Activated CD4-positive, alpha-beta memory T cell treated with anti-CD3 and anti-CD28 coated beads, Interleukin-2, amount 10 ng/mL, durations not matched to agents 7 days and 5 days (primary cell): ENCODE data around the gene ATP8A1. TPM values are rescaled to one million over a fixed set of nuclear protein-coding genes. Genes with fewer than 3 reads are reported as not detected.
"Not testable (repeated sequence)": the region's sequence is repeated elsewhere in the genome, so short reads cannot be mapped to it uniquely, and the experiment has no call there.

Source experiments
- CTCF ChIA-PET: fragments of 350-600 bp; sonication (Branson Sonifier 250); formaldehyde crosslinking; loops from one replicate; lab custom pipeline; 2021; ENCODE audit warnings: antibody characterized with exemption, inconsistent platforms; lab: Charles Lee
- POLR2A ChIA-PET: fragments of 350-600 bp; sonication (Branson Sonifier 250); formaldehyde crosslinking; loops from one replicate; lab custom pipeline; 2021; ENCODE audit warnings: antibody characterized with exemption; lab: Charles Lee
- DNase-seq: peaks from one replicate; pipeline ENCODE4 v3.0.0-alpha.2; 2020
- H3K27ac Mint-ChIP-seq: one replicate; pipeline ENCODE4 v1.8.0; 2021; ENCODE audit warnings: mild to moderate bottlenecking, mixed read lengths
- H3K27me3 Mint-ChIP-seq: one replicate; pipeline ENCODE4 v1.8.0; 2021; ENCODE audit warnings: mixed read lengths
- H3K36me3 Mint-ChIP-seq: one replicate; pipeline ENCODE4 v1.8.0; 2021; ENCODE audit warnings: low read depth, mixed read lengths
- H3K4me1 Mint-ChIP-seq: one replicate; pipeline ENCODE4 v1.8.0; 2021; ENCODE audit warnings: mixed read lengths
- H3K4me3 Mint-ChIP-seq: one replicate; pipeline ENCODE4 v1.8.0; 2021; ENCODE audit warnings: mild to moderate bottlenecking, mixed read lengths
- H3K9me3 Mint-ChIP-seq: one replicate; pipeline ENCODE4 v1.8.0; 2021; ENCODE audit warnings: mixed read lengths
- total RNA-seq, 2 experiments: library from RNA; stranded (reverse); gene quantifications; one replicate each; pipeline ENCODE4 v1.2.3, GENCODE V29; 2021

ATP8A1 gene
- total RNA-seq, 2 experiments from 2014 or later = 18.7 to 19.8 TPM

GRCh38 chr4:42510225-42510624 is 146.7 kb downstream of the ATP8A1 start:
- H3K27ac Mint-ChIP-seq = no peak overlapping the region
- no peak for DNase-seq
- no peaks in the 10 kb centered on the region for H3K4me1 Mint-ChIP-seq
- no peaks in the 10 kb centered on the region for H3K27me3 Mint-ChIP-seq
- ChIA-PET POLR2A (no interaction called here), CTCF (interaction anchor here (0.6 to 4.7 kb wide), 3 partner anchors 10 to 228 kb away, joined by 3 to 28 read pairs (median 3); no protein-coding TSS in a partner anchor)
- no peak overlapping the region for H3K4me3 Mint-ChIP-seq
- peaks cover 15% of the 10 kb centered on the region for H3K36me3 Mint-ChIP-seq
- no peaks in the 10 kb centered on the region for H3K9me3 Mint-ChIP-seq

- Mint-ChIP-seq H3K9me3 (no peaks in the 10 kb centered on the region), H3K27me3 (no peaks in the 10 kb centered on the region), H3K4me3 (no peak overlapping the region), H3K27ac (no peak overlapping the region), H3K4me1 (no peaks in the 10 kb centered on the region), H3K36me3 (peaks cover 15% of the 10 kb centered on the region)
- ChIA-PET POLR2A (no interaction called here), CTCF (interaction anchor here (2.7 kb wide), 1 partner anchor 18 kb away, joined by 6 read pairs; no protein-coding TSS in a partner anchor)
- no peak for DNase-seq
Observed at GRCh38 chr4:42501624-42502401, 155.1 kb downstream of the ATP8A1 start.

DNA sequence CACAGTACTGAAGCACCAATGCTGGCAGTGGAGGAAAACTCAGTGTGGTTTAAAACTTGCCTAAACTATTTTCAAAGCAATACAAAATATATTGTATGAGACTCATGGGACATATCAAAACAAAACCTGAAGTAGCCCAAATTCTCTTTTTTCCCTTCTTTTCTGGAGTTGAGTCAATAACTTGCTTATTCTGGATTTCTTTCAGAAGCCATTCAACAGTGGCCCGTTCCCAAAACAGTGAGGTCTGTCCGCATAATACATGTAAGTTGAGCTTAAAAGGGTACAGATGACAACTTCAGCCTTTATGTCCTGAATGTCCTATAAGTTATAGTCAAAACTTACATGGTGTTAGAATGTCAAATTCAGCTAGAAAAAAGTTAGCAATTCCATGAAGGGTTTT is 158.9 kb downstream of the ATP8A1 start:
- Mint-ChIP-seq H3K27ac (no peak overlapping the region), H3K9me3 (no peaks in the 10 kb centered on the region), H3K36me3 (peaks cover 2% of the 10 kb centered on the region), H3K4me1 (no peaks in the 10 kb centered on the region), H3K4me3 (no peak overlapping the region), H3K27me3 (no peaks in the 10 kb centered on the region)
- POLR2A ChIA-PET = interaction anchor here (0.5 kb wide), 1 partner anchor 1911 kb away, joined by 3 read pairs; no protein-coding TSS in a partner anchor
- no peak for DNase-seq
- CTCF ChIA-PET = interaction anchor here (0.9 kb wide), 1 partner anchor 19 kb away, joined by 3 read pairs; no protein-coding TSS in a partner anchor

DNA sequence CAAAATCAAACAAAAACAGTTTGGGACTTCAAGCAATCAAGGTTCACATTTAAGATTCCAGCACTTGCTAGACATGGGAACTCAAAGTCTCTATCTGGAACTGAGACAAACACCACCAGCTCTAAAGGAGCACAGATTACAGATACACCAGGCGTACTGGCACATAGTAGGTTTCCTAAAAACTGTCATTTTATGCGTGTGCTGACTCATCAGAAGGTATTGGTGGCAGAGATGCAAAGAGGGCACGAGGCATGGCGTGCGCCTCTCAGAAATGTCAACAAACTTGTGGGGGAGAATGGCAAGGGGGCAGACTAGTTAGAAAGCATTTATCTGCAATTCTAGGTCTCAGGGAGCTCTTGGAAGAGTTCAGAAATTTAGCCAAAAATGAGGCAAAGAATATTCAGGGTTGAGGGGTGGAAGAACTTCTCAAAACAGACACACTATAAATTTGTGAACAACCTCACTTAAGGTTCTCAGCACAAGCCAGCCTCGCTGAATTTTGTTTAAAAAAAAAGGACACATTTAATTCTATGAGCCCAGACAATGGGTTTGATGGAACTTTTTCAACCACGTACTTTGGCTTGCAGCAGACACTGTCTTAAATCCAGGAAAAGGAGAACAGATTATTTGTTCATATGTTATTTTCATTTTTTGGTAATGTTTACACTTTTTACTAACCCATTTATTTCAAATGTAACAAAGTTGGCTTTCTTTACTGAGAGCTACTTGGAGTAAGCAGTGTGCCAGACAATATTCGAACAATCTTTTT is 159.6 kb downstream of the ATP8A1 start:
- H3K27me3 Mint-ChIP-seq = no peaks in the 10 kb centered on the region
- no peak for DNase-seq
- no peak overlapping the region for H3K27ac Mint-ChIP-seq
- ChIA-PET POLR2A (no interaction called here), CTCF (no interaction called here)
- H3K4me1 Mint-ChIP-seq = no peaks in the 10 kb centered on the region
- no peak overlapping the region for H3K4me3 Mint-ChIP-seq
- H3K9me3 Mint-ChIP-seq = no peaks in the 10 kb centered on the region
- no peaks in the 10 kb centered on the region for H3K36me3 Mint-ChIP-seq

DNA sequence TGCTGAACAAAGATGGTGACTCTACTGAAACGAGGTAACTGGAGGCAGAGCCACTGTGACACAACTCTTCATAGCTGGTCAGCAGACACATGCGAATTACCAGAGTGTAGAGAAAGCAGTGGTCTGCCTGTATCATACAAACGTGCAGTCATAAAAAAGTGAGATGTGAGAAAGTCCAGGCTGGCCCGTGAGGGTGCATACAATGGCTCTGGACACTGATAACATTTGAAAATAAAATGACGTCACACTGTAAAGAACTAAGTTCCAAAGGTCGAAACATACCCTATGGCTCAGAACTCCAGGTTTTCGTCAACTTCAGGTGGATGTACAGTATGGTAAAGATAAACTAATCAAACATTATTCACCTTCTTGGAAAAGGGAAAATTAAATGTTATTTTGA is 163.9 kb downstream of the ATP8A1 start:
- Mint-ChIP-seq H3K4me1 (peaks cover 5% of the 10 kb centered on the region), H3K27me3 (no peaks in the 10 kb centered on the region), H3K27ac (no peak overlapping the region), H3K4me3 (no peak overlapping the region), H3K36me3 (no peaks in the 10 kb centered on the region), H3K9me3 (no peaks in the 10 kb centered on the region)
- DNase-seq = no peak
- CTCF ChIA-PET = no interaction called here
- POLR2A ChIA-PET = no interaction called here

- no peak overlapping the region for H3K4me3 Mint-ChIP-seq
- ChIA-PET POLR2A (no interaction called here), CTCF (interaction anchor here (1.3 kb wide), 1 partner anchor 9 kb away, joined by 3 read pairs; no protein-coding TSS in a partner anchor)
- H3K36me3 Mint-ChIP-seq = no peaks in the 10 kb centered on the region
- no peaks in the 10 kb centered on the region for H3K27me3 Mint-ChIP-seq
- H3K4me1 Mint-ChIP-seq = peaks cover 6% of the 10 kb centered on the region
- no peak overlapping the region for H3K27ac Mint-ChIP-seq
- no peaks in the 10 kb centered on the region for H3K9me3 Mint-ChIP-seq
- no peak for DNase-seq
Observed at GRCh38 chr4:42490015-42490414, 166.9 kb downstream of the ATP8A1 start.

- Mint-ChIP-seq H3K36me3 (no peaks in the 10 kb centered on the region), H3K4me3 (no peak overlapping the region), H3K27ac (no peak overlapping the region), H3K9me3 (no peaks in the 10 kb centered on the region), H3K27me3 (no peaks in the 10 kb centered on the region), H3K4me1 (peaks cover 6% of the 10 kb centered on the region)
- ChIA-PET CTCF (interaction anchor here (1.3 kb wide), 1 partner anchor 10 kb away, joined by 3 read pairs; no protein-coding TSS in a partner anchor), POLR2A (no interaction called here)
- no peak for DNase-seq
Observed at GRCh38 chr4:42489095-42489494, 167.8 kb downstream of the ATP8A1 start.

GRCh38 chr4:42488554-42488953 is 168.4 kb downstream of the ATP8A1 start:
- no peak overlapping the region for H3K4me3 Mint-ChIP-seq
- H3K4me1 Mint-ChIP-seq = peaks cover 6% of the 10 kb centered on the region
- H3K9me3 Mint-ChIP-seq = no peaks in the 10 kb centered on the region
- DNase-seq = no peak
- H3K27ac Mint-ChIP-seq = no peak overlapping the region
- ChIA-PET CTCF (no interaction called here), POLR2A (no interaction called here)
- H3K36me3 Mint-ChIP-seq = no peaks in the 10 kb centered on the region
- H3K27me3 Mint-ChIP-seq = no peaks in the 10 kb centered on the region

DNA sequence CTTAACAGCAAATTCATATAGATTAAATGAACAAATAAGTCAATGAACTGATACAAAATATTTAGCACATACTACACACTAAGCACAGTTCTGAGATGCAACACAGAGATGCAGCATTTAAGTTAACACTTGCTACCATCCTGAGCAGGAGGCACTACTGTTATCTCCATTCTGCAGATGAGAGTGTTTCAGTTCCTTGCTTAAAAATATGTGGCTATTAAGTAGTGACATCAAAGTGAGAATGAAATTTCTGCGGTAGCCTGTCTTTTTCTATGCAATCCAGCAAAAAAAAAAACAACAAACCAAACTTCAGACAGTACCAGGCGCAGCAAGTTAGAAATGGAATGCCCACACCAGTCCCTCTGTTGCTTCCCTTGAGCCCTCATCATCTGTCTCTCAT is 168.8 kb downstream of the ATP8A1 start:
- H3K9me3 Mint-ChIP-seq = no peaks in the 10 kb centered on the region
- H3K36me3 Mint-ChIP-seq = no peaks in the 10 kb centered on the region
- CTCF ChIA-PET = no interaction called here
- H3K4me1 Mint-ChIP-seq = peaks cover 6% of the 10 kb centered on the region
- H3K27me3 Mint-ChIP-seq = no peaks in the 10 kb centered on the region
- DNase-seq = no peak
- H3K27ac Mint-ChIP-seq = no peak overlapping the region
- POLR2A ChIA-PET = no interaction called here
- H3K4me3 Mint-ChIP-seq = no peak overlapping the region

GRCh38 chr4:42487230-42487629 is 169.7 kb downstream of the ATP8A1 start:
- no peaks in the 10 kb centered on the region for H3K27me3 Mint-ChIP-seq
- H3K4me1 Mint-ChIP-seq = peaks cover 6% of the 10 kb centered on the region
- ChIA-PET POLR2A (no interaction called here), CTCF (interaction anchor here (0.6 kb wide), 1 partner anchor 358 kb away, joined by 3 read pairs; no protein-coding TSS in a partner anchor)
- no peaks in the 10 kb centered on the region for H3K9me3 Mint-ChIP-seq
- DNase-seq = no peak
- H3K4me3 Mint-ChIP-seq = no peak overlapping the region
- no peak overlapping the region for H3K27ac Mint-ChIP-seq
- no peaks in the 10 kb centered on the region for H3K36me3 Mint-ChIP-seq

DNA sequence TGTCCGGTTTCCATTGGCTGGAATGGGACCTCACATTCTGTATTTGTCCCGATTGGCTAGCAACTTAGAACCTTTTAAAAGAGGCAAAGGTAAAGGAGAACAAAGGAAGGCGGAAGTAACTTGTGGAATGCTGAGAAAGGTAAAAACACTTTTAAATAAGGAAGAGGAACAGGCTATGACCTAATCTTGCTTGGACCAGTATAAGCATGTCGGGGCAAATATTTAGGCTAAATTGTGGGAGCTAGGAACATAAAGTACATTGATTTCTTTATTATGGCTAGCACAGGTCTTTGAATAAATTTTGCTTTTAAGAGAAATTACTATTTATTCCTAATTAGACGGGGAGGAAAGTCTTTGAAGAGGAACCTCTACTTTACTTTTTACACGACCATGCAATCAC is 170.7 kb downstream of the ATP8A1 start:
- CTCF ChIA-PET, POLR2A ChIA-PET, H3K9me3 Mint-ChIP-seq, H3K36me3 Mint-ChIP-seq, H3K27me3 Mint-ChIP-seq, H3K4me1 Mint-ChIP-seq, H3K27ac Mint-ChIP-seq, H3K4me3 Mint-ChIP-seq, DNase-seq: not testable (repeated sequence)

- no peak for DNase-seq
- Mint-ChIP-seq H3K36me3 (no peaks in the 10 kb centered on the region), H3K27ac (no peak overlapping the region), H3K27me3 (no peaks in the 10 kb centered on the region), H3K9me3 (no peaks in the 10 kb centered on the region), H3K4me3 (no peak overlapping the region), H3K4me1 (peaks cover 5% of the 10 kb centered on the region)
- CTCF ChIA-PET = interaction anchor here (1.0 kb wide), 1 partner anchor 36 kb away, joined by 3 read pairs; no protein-coding TSS in a partner anchor
- POLR2A ChIA-PET = no interaction called here
Observed at GRCh38 chr4:42484630-42485029, 172.3 kb downstream of the ATP8A1 start.
